HepG2 (cell line): ENCODE results near the gene NLGN3. TPM values are rescaled to one million over a fixed set of nuclear protein-coding genes. Genes with fewer than 3 reads are reported as not detected.

Experiments
- ELF1 ChIP-seq: sonication (generic); formaldehyde crosslinking; IDR thresholded peaks from 2 replicates; pipeline ENCODE4 v1.4.0; 2020; ENCODE audit warnings: missing genetic modification reagents
- GABPA ChIP-seq, 2 experiments: IDR thresholded peaks; 2 replicates each; pipeline ENCODE4 v1.6.1; 2011 to 2016; ENCODE audit warnings: low read depth in 2 of 2, low read length in 1 of 2, missing biosample characterization in 1 of 2, missing genetic modification characterization in 1 of 2
- MAFF ChIP-seq: IDR thresholded peaks from 2 replicates; pipeline ENCODE4 v1.6.1; 2011; ENCODE audit warnings: low read depth, low read length, improper control_type of control experiment
- MAFK ChIP-seq, 2 experiments: IDR thresholded peaks in 1 of 2; conservative IDR thresholded peaks in 1 of 2; 2 replicates each; pipeline ENCODE4 v1.6.1; 2011; ENCODE audit warnings: improper control_type of control experiment in 2 of 2, low read length in 2 of 2
- MEF2D ChIP-seq: sonication (generic); formaldehyde crosslinking; IDR thresholded peaks from 2 replicates; pipeline ENCODE4 v1.5.1; 2020; ENCODE audit warnings: mild to moderate bottlenecking, missing genetic modification reagents
- SALL1 ChIP-seq: sonication (generic); formaldehyde crosslinking; IDR thresholded peaks from 2 replicates; pipeline ENCODE4 v1.8.0; 2022; ENCODE audit warnings: mild to moderate bottlenecking, missing genetic modification reagents
- THYN1 ChIP-seq: sonication (generic); formaldehyde crosslinking; IDR thresholded peaks from 2 replicates; pipeline ENCODE4 v1.8.1; 2023; ENCODE audit warnings: low read depth, mild to moderate bottlenecking, moderate library complexity, missing genetic modification reagents, borderline replicate concordance
- ZNF562 ChIP-seq: sonication (generic); formaldehyde crosslinking; IDR thresholded peaks from 2 replicates; pipeline ENCODE4 v1.8.0; 2022; ENCODE audit warnings: missing genetic modification reagents, borderline replicate concordance
- polyA plus RNA-seq, 8 experiments: library from polyadenylated mRNA; depleted of rRNA in 3 of 8; stranded (reverse) in 7 of 8; unstranded in 1 of 8; fragments of >200 nt; fragmentation: Illumina TruSeq in 4 of 8; extraction: Trizol in 4 of 8; gene quantifications; 2 replicates each; pipeline versions ENCODE4 v1.2.1 to v1.2.3, GENCODE V29; 2011 to 2016; ENCODE audit warnings: low read depth in 4 of 8, missing spikeins in 1 of 8, mixed read lengths in 1 of 8; ENCODE audit not compliant: insufficient read depth in 1 of 8
- total RNA-seq, 5 experiments: library from RNA; depleted of rRNA; stranded (reverse); fragments of >200 nt; fragmentation: Illumina TruSeq; extraction: Trizol; gene quantifications; 2 replicates each; pipeline ENCODE4 v1.2.3, GENCODE V29; 2016; ENCODE audit warnings: low read depth in 1 of 5
- TF ChIP-seq, protein P1 (sequence below): IDR thresholded peaks from 2 replicates; pipeline ENCODE4 v1.6.1; 2012; ENCODE audit warnings: low read length, improper control_type of control experiment
- TF ChIP-seq, protein P2 (sequence below): IDR thresholded peaks from 2 replicates; pipeline ENCODE4 v1.6.1; 2016; ENCODE audit warnings: low read depth, missing genetic modification reagents, missing compliant biosample characterization
- TF ChIP-seq, protein P3 (sequence below): sonication (generic); formaldehyde crosslinking; IDR thresholded peaks from 2 replicates; pipeline ENCODE4 v1.5.0; 2020; ENCODE audit warnings: mild to moderate bottlenecking, missing genetic modification reagents, borderline replicate concordance
- TF ChIP-seq, protein P4 (sequence below): IDR thresholded peaks from 2 replicates; pipeline ENCODE4 v1.6.1; 2016

The NLGN3 gene
- total and polyA plus RNA-seq, 2 of the 13 experiments (the other 11 are each of a cell fraction or from before 2014, with no cell fraction given): 0.04 to 0.16 TPM

DNA sequence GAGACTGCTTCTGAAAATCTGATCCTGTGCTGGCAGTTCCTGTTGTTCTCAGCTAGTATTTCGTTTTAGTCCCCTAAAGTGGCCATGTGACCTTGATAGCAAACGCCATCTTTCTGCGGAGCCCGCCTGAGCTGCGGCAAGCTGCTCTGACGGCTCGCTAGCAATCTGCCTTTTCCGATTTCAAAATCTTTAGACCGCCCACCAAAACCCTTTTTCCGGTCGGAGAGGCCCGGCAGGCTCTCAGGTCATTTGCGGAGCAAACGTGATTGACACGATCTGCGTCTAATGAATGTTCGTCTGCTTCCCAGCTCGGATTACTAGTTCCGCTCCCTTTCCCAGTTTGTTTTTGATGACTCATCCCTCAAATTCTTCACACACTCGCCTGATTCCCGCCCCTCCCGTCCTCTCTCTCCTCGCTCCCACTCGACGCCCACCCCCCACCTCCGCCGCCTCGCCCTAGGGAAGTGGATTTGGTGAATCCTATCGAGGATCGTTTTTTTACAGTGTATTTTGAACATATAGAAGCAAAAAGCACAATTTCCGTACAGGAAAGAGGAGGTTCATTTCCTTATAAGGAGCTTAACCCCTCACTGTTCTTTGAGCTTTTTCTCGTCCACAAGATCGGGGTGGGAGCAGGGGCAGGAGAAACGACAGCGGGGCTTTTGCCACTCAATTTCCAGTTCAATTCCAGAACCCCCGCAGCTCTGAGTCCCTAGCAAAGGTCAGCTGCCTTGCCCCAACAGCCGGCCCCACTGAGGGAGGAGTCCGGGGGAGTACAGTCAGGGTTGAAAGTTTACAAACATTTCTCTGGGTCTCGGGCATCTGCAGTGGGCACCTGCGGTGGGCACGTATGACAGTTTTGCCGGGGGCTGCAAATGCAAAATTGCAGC lies 37.5 kb downstream of the NLGN3 start (continued):
- TF ChIP-seq, protein P1, sequence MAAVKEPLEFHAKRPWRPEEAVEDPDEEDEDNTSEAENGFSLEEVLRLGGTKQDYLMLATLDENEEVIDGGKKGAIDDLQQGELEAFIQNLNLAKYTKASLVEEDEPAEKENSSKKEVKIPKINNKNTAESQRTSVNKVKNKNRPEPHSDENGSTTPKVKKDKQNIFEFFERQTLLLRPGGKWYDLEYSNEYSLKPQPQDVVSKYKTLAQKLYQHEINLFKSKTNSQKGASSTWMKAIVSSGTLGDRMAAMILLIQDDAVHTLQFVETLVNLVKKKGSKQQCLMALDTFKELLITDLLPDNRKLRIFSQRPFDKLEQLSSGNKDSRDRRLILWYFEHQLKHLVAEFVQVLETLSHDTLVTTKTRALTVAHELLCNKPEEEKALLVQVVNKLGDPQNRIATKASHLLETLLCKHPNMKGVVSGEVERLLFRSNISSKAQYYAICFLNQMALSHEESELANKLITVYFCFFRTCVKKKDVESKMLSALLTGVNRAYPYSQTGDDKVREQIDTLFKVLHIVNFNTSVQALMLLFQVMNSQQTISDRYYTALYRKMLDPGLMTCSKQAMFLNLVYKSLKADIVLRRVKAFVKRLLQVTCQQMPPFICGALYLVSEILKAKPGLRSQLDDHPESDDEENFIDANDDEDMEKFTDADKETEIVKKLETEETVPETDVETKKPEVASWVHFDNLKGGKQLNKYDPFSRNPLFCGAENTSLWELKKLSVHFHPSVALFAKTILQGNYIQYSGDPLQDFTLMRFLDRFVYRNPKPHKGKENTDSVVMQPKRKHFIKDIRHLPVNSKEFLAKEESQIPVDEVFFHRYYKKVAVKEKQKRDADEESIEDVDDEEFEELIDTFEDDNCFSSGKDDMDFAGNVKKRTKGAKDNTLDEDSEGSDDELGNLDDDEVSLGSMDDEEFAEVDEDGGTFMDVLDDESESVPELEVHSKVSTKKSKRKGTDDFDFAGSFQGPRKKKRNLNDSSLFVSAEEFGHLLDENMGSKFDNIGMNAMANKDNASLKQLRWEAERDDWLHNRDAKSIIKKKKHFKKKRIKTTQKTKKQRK: no peak
- TF ChIP-seq ELF1 (CRISPR knock-in tag): 0 out of 2 replicates have a peak, but pooled peaks have one; percentile 37
- TF ChIP-seq THYN1 (CRISPR knock-in tag): no peak
- peak; percentile 50 to 61 for TF ChIP-seq MAFK (conservative IDR thresholded peaks at IDR 0.05 in 1 of 2, IDR thresholded peaks at IDR 0.05 in 1 of 2; ENCODE audit: low read length in 2 of 2)
- 0 out of 2 replicates have a peak, but pooled peaks have one; percentile 14 for TF ChIP-seq MEF2D (CRISPR knock-in tag)
- peak; percentile 56 for TF ChIP-seq GABPA (IDR thresholded peaks at IDR 0.05; ENCODE audit: low read depth, low read length)
- TF ChIP-seq GABPA (CRISPR knock-in tag; IDR thresholded peaks at IDR 0.05; ENCODE audit: low read depth): peak; percentile 92
- TF ChIP-seq, protein P2, sequence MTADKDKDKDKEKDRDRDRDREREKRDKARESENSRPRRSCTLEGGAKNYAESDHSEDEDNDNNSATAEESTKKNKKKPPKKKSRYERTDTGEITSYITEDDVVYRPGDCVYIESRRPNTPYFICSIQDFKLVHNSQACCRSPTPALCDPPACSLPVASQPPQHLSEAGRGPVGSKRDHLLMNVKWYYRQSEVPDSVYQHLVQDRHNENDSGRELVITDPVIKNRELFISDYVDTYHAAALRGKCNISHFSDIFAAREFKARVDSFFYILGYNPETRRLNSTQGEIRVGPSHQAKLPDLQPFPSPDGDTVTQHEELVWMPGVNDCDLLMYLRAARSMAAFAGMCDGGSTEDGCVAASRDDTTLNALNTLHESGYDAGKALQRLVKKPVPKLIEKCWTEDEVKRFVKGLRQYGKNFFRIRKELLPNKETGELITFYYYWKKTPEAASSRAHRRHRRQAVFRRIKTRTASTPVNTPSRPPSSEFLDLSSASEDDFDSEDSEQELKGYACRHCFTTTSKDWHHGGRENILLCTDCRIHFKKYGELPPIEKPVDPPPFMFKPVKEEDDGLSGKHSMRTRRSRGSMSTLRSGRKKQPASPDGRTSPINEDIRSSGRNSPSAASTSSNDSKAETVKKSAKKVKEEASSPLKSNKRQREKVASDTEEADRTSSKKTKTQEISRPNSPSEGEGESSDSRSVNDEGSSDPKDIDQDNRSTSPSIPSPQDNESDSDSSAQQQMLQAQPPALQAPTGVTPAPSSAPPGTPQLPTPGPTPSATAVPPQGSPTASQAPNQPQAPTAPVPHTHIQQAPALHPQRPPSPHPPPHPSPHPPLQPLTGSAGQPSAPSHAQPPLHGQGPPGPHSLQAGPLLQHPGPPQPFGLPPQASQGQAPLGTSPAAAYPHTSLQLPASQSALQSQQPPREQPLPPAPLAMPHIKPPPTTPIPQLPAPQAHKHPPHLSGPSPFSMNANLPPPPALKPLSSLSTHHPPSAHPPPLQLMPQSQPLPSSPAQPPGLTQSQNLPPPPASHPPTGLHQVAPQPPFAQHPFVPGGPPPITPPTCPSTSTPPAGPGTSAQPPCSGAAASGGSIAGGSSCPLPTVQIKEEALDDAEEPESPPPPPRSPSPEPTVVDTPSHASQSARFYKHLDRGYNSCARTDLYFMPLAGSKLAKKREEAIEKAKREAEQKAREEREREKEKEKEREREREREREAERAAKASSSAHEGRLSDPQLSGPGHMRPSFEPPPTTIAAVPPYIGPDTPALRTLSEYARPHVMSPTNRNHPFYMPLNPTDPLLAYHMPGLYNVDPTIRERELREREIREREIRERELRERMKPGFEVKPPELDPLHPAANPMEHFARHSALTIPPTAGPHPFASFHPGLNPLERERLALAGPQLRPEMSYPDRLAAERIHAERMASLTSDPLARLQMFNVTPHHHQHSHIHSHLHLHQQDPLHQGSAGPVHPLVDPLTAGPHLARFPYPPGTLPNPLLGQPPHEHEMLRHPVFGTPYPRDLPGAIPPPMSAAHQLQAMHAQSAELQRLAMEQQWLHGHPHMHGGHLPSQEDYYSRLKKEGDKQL (CRISPR knock-in tag): no peak
- no peak for TF ChIP-seq ZNF562 (CRISPR knock-in tag)
- 0 out of 2 replicates have a peak, but pooled peaks have one; percentile 35 for TF ChIP-seq MAFF
- TF ChIP-seq, protein P3, sequence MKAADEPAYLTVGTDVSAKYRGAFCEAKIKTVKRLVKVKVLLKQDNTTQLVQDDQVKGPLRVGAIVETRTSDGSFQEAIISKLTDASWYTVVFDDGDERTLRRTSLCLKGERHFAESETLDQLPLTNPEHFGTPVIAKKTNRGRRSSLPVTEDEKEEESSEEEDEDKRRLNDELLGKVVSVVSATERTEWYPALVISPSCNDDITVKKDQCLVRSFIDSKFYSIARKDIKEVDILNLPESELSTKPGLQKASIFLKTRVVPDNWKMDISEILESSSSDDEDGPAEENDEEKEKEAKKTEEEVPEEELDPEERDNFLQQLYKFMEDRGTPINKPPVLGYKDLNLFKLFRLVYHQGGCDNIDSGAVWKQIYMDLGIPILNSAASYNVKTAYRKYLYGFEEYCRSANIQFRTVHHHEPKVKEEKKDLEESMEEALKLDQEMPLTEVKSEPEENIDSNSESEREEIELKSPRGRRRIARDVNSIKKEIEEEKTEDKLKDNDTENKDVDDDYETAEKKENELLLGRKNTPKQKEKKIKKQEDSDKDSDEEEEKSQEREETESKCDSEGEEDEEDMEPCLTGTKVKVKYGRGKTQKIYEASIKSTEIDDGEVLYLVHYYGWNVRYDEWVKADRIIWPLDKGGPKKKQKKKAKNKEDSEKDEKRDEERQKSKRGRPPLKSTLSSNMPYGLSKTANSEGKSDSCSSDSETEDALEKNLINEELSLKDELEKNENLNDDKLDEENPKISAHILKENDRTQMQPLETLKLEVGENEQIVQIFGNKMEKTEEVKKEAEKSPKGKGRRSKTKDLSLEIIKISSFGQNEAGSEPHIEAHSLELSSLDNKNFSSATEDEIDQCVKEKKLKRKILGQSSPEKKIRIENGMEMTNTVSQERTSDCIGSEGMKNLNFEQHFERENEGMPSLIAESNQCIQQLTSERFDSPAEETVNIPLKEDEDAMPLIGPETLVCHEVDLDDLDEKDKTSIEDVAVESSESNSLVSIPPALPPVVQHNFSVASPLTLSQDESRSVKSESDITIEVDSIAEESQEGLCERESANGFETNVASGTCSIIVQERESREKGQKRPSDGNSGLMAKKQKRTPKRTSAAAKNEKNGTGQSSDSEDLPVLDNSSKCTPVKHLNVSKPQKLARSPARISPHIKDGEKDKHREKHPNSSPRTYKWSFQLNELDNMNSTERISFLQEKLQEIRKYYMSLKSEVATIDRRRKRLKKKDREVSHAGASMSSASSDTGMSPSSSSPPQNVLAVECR (CRISPR knock-in tag): peak; percentile 29; the same call in 1 of the 2 replicates
- TF ChIP-seq, protein P4, sequence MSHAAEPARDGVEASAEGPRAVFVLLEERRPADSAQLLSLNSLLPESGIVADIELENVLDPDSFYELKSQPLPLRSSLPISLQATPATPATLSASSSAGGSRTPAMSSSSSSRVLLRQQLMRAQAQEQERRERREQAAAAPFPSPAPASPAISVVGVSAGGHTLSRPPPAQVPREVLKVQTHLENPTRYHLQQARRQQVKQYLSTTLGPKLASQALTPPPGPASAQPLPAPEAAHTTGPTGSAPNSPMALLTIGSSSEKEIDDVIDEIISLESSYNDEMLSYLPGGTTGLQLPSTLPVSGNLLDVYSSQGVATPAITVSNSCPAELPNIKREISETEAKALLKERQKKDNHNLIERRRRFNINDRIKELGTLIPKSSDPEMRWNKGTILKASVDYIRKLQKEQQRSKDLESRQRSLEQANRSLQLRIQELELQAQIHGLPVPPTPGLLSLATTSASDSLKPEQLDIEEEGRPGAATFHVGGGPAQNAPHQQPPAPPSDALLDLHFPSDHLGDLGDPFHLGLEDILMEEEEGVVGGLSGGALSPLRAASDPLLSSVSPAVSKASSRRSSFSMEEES (CRISPR knock-in tag): no peak; the same call in 1 of the 2 replicates
- peak; percentile 52; the same call in 1 of the 2 replicates for TF ChIP-seq SALL1 (CRISPR knock-in tag)
